Parathyroid adenoma (tissue), 2 donors: ENCODE data around the gene URGCP.

Source experiments
- H2AFZ ChIP-seq: fragments of 300-600 bp; sonication (generic); one replicate; pipeline ENCODE4 v1.7.0; 2017; ENCODE audit warnings: antibody characterized with exemption, mild to moderate bottlenecking
- H3K27ac ChIP-seq: fragments of 300-600 bp; sonication (generic); one replicate; pipeline ENCODE4 v1.7.0; 2017
- H3K27me3 ChIP-seq: fragments of 300-600 bp; sonication (generic); one replicate; pipeline ENCODE4 v1.7.0; 2017; ENCODE audit warnings: low read length; ENCODE audit not compliant: control insufficient read depth, insufficient read depth
- H3K36me3 ChIP-seq: fragments of 300-600 bp; sonication (generic); one replicate; pipeline ENCODE4 v1.7.0; 2017; ENCODE audit warnings: low read length; ENCODE audit not compliant: control insufficient read depth, insufficient read depth
- H3K4me1 ChIP-seq: fragments of 300-600 bp; sonication (generic); one replicate; pipeline ENCODE4 v1.7.0; 2017; ENCODE audit warnings: control low read depth
- H3K4me2 ChIP-seq: fragments of 300-600 bp; sonication (generic); one replicate; pipeline ENCODE4 v1.7.0; 2017; ENCODE audit warnings: low read length
- H3K4me3 ChIP-seq: fragments of 300-600 bp; sonication (generic); one replicate; pipeline ENCODE4 v1.7.0; 2017; ENCODE audit warnings: low read depth, low read length
- H3K79me2 ChIP-seq: fragments of 300-600 bp; sonication (generic); one replicate; pipeline ENCODE4 v1.7.0; 2017; ENCODE audit warnings: control low read depth
- H3K9ac ChIP-seq: fragments of 300-600 bp; sonication (generic); one replicate; pipeline ENCODE4 v1.7.0; 2017; ENCODE audit warnings: mild to moderate bottlenecking
- H3K9me3 ChIP-seq: fragments of 300-600 bp; sonication (generic); one replicate; pipeline ENCODE4 v1.7.0; 2017; ENCODE audit warnings: low read length; ENCODE audit not compliant: control insufficient read depth
- TF ChIP-seq, protein P1 (sequence below): fragments of 300-600 bp; sonication (generic); IDR thresholded peaks from one replicate; pipeline ENCODE4 v1.7.0; 2017; ENCODE audit warnings: antibody characterized with exemption, mild to moderate bottlenecking
- donor health status: primary hyperparathyroidism.

The URGCP gene

DNA sequence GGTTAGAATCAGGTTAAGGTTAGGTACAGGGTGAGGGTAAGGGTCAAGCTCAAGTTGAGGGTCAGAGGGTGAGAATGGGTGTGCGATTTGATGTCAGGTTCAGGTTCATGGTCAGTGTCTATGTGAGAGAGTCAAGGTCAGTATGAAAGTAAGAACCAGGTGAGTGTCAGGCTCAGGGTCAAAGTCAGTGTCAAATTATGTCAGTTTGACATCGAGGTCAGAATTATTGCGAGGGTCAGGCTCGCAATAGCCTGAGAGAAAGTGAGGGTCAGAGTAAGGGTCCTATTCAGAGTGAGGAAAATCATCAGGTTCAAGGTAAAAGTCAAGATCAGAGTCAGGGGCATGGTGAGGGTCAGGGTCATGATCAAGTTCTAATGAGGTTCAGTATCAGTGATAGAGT lies 50.1 kb downstream of the URGCP start:
- Histone ChIP-seq H3K9me3 (no peaks in the 10 kb centered on the region), H3K36me3 (no peaks in the 10 kb centered on the region)

DNA sequence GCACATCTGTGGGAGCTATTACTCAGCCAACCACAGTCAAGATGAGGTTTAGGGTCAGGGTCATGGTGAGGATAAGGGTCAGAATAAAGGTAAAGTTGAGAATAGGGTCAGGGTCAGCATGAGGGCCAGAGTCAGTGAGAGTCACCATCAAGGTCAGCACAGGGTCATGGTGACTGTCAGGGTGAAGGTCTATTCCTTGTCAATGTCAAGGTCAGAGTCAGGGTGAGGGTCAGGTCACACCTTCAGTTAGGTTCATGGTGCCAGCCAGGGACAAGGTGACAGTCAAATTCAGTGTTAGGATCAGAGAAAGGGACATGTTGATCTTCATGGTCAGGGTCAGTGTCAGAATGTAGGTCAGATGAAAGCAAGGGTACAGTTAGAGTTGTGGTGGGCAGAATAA lies 51.2 kb downstream of the URGCP start:
- no peak overlapping the region for H2AFZ ChIP-seq
- no peaks in the 10 kb centered on the region for H3K9me3 ChIP-seq
- no peak overlapping the region for H3K9ac ChIP-seq
- H3K4me1 ChIP-seq, result no peaks in the 10 kb centered on the region
- H3K36me3 ChIP-seq, result no peaks in the 10 kb centered on the region
- no peak overlapping the region for H3K4me3 ChIP-seq
- H3K27ac ChIP-seq, result no peak overlapping the region
- no peaks in the 10 kb centered on the region for H3K79me2 ChIP-seq
- TF ChIP-seq, protein P1, sequence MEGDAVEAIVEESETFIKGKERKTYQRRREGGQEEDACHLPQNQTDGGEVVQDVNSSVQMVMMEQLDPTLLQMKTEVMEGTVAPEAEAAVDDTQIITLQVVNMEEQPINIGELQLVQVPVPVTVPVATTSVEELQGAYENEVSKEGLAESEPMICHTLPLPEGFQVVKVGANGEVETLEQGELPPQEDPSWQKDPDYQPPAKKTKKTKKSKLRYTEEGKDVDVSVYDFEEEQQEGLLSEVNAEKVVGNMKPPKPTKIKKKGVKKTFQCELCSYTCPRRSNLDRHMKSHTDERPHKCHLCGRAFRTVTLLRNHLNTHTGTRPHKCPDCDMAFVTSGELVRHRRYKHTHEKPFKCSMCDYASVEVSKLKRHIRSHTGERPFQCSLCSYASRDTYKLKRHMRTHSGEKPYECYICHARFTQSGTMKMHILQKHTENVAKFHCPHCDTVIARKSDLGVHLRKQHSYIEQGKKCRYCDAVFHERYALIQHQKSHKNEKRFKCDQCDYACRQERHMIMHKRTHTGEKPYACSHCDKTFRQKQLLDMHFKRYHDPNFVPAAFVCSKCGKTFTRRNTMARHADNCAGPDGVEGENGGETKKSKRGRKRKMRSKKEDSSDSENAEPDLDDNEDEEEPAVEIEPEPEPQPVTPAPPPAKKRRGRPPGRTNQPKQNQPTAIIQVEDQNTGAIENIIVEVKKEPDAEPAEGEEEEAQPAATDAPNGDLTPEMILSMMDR, result no peak
- no peaks in the 10 kb centered on the region for H3K27me3 ChIP-seq
- no peak overlapping the region for H3K4me2 ChIP-seq

More for the DNA sequence above, 50.1 kb downstream of the URGCP start:
- no peaks in the 10 kb centered on the region for H3K4me1 ChIP-seq
- no peak overlapping the region for H3K27ac ChIP-seq
- H2AFZ ChIP-seq, result no peak overlapping the region
- no peaks in the 10 kb centered on the region for H3K27me3 ChIP-seq
- H3K79me2 ChIP-seq, result no peaks in the 10 kb centered on the region
- no peak overlapping the region for H3K4me3 ChIP-seq
- no peak overlapping the region for H3K4me2 ChIP-seq
- TF ChIP-seq, protein P1, result no peak
- no peak overlapping the region for H3K9ac ChIP-seq

- TF ChIP-seq, protein P1, result no peak
- Histone ChIP-seq H3K4me3 (no peak overlapping the region), H3K79me2 (no peaks in the 10 kb centered on the region), H2AFZ (no peak overlapping the region), H3K27ac (no peak overlapping the region), H3K4me2 (no peak overlapping the region), H3K36me3 (no peaks in the 10 kb centered on the region), H3K27me3 (no peaks in the 10 kb centered on the region), H3K9ac (no peak overlapping the region), H3K4me1 (no peaks in the 10 kb centered on the region), H3K9me3 (no peaks in the 10 kb centered on the region)
These were observed 54.6 kb downstream of the URGCP start for GRCh38 chr7:43851805-43852204.

DNA sequence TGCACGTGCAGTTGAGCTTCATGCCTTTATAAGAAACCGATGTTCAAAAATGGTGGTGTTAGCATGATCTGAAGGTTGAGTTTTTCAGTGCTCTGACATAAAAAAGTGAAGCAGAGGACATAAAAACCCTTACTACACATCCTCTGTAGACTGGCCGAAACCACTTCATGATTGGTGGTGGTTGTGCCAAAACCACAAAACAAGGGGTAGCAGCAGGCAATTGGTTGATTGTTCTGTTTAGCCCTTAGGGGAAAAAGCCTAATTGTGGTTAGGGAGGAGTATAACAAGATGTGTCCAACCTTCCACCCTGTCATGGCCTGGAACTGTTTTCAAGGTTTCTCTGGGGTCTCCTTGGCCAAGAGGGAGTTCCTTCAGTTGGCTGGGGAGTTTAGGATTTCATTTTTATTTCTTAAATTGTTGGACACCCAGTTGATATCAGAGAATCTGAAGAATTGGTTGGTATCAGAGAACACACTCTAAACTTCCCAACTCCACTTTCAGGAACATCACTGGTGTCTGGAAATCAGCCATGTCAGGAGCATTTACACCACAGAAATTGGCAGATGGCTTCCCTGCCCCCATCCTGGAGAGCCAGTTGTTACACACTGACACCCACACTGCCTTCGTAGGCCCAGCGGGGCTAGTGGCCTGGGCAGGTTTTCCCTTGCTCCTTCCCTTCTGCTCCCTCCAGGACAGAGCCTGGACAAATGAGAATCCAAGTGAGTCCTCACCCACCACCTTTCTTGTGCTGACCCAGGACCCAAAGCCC lies 55.9 kb downstream of the URGCP start:
- no peak overlapping the region for H3K4me3 ChIP-seq
- no peaks in the 10 kb centered on the region for H3K4me1 ChIP-seq
- TF ChIP-seq, protein P1, result no peak

DNA sequence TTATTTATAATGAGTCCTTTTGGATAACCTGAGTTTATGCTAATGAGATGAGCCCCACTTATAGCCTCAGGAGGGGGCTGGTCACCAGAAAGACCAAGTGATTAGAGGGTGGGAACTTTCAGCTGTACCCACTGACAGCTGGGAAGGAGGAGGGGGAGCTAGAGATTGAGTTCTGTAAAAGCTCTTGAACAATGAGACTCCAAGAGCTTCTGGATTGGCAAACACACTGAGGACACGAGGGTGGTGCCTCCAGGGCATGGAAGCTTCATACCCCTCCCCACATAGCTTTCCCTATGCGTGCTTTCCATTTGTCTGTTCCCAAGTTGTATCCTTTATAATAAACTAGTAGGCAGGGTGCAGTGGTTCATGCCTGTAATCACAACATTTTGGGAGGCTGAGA lies 57.3 kb downstream of the URGCP start:
- TF ChIP-seq, protein P1, result no peak
- H3K4me1 ChIP-seq, result no peaks in the 10 kb centered on the region

More for the DNA sequence above, 55.9 kb downstream of the URGCP start:
- Histone ChIP-seq H3K4me2 (no peak overlapping the region), H3K9me3 (no peaks in the 10 kb centered on the region), H3K27me3 (no peaks in the 10 kb centered on the region), H3K36me3 (no peaks in the 10 kb centered on the region), H3K79me2 (no peaks in the 10 kb centered on the region), H2AFZ (no peak overlapping the region), H3K27ac (no peak overlapping the region), H3K9ac (no peak overlapping the region)

More for the DNA sequence above, 57.3 kb downstream of the URGCP start:
- no peaks in the 10 kb centered on the region for H3K9me3 ChIP-seq
- no peaks in the 10 kb centered on the region for H3K36me3 ChIP-seq
- no peak overlapping the region for H3K27ac ChIP-seq
- H3K27me3 ChIP-seq, result no peaks in the 10 kb centered on the region
- no peak overlapping the region for H3K4me3 ChIP-seq
- no peak overlapping the region for H3K9ac ChIP-seq
- H2AFZ ChIP-seq, result no peak overlapping the region
- no peak overlapping the region for H3K4me2 ChIP-seq
- no peaks in the 10 kb centered on the region for H3K79me2 ChIP-seq
